GM18511 (cell line): ENCODE data around the gene FXYD5.
"Not testable (repeated sequence)": the region's sequence is repeated elsewhere in the genome, so short reads cannot be mapped to it uniquely, and the experiment has no call there.

ENCODE experiments used
- ATAC-seq: cut with Tn5 transposase; IDR thresholded peaks from one replicate; pipeline ENCODE4 v1.9.1; 2021; ENCODE audit warnings: mild to moderate bottlenecking, moderate library complexity; ENCODE audit not compliant: unreplicated experiment

Gene FXYD5

DNA sequence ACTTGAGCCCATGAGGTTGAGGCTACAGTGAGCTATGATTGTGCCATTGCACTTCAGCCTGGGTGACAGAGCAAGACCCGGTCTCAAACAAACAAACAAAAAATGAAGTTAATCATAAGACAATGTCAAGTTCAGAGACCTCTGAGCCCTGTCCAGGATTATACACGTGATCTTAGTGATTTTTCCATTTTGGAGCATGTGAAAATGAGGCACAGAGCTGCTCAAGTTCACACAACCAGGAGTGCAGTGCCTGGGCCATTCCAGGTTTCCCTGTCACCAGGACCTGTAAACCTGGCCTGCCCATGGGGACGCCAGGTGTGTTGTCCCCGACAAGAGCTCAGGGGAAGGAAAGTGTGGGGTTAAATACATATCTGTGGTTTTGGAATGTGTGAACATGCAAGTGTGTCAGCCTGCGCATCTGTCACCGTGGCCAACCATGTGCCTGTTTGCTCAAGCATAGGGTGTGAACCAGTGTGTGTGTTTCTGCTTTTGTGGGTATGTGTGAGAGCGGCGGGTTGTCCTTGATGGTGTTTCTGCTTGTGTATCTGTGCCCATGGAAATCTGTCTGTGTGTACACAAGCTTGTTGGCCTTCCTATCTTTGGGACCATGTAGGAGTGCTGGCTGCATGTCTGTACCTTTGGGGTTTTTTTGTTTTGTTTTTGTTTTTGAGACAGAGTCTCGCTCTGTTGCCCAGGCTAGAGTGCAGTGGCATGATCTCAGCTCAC is 17.4 kb upstream of the FXYD5 start:
- ATAC-seq = no peak

DNA sequence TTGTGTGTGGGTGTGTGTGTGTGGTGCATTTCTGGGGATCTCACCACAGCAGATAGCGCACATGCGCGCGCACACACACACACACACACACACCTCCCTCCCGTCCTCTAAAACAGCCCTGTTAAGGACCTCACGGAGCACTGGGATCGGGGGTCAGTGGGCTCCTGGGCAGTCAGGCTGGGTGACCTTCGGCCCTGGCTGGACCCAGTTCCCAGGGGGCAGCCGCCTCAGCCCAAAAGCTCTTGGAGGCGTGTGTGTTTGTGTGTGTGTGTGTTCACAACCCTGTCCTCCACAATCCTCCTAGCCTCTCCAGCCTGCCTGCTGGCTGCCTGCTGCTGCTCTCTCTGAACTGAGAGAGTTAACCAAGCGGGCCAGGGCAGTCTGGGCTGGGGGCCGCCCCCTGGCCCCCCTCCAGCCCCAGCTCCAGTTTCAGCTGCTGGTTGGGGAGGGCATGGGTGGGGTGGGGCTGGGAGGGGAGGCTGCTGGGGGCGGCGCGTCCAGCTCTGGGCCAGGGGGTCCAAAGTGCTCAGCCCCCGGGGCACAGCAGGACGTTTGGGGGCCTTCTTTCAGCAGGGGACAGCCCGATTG is 16.1 kb upstream of the FXYD5 start, which contains the start of gene FXYD1:
FXYD1 (plus strand) TSS at position 520 of the 588 bp plus-strand sequence. CDS start 1,256 bp downstream, outside the sequence.
- ATAC-seq = no peak

GRCh38 chr19:35140207-35140961 is 14.2 kb upstream of the FXYD5 start:
- ATAC-seq = no peak

DNA sequence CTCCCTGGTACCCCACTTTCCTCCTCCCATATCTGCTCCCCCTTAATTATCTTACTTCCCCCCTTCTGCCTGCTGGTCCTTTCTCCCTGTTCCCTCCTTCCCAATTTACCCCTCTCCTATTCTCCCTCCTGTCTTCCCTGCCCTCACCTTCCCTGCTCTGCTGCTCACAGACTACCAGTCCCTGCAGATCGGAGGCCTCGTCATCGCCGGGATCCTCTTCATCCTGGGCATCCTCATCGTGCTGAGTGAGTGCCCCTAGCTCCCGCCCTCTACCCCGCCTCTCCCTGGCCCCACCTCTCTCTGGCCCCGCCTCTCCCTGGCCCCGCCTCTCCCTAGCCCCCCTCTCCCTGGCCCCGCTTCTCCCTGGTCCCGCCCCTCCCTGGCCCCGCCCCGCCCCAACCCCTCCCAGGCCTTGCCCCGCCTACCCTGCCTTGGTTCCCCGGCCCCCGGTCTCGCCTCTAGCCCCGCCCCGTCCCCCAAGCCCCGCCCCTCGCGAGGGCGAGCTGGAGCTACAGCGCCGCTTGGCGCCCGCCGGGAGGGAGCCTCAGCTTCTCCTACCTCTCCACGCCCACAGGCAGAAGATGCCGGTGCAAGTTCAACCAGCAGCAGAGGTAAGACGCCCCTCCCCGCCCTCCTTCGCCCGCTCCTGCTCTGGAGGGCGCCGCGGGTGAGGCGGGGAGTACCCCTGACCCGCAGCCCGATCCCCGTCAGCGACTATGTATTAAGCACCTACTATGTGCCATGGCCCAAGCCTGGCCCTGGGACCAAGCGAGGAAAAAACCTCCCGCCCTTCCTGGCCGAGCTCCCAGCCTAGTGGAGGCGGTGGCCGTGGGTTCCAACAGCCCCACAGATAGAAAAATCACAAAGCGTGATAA is 13.3 kb upstream of the FXYD5 start:
- ATAC-seq = no peak

GRCh38 chr19:35141837-35142605 is 12.5 kb upstream of the FXYD5 start:
- no peak for ATAC-seq

DNA sequence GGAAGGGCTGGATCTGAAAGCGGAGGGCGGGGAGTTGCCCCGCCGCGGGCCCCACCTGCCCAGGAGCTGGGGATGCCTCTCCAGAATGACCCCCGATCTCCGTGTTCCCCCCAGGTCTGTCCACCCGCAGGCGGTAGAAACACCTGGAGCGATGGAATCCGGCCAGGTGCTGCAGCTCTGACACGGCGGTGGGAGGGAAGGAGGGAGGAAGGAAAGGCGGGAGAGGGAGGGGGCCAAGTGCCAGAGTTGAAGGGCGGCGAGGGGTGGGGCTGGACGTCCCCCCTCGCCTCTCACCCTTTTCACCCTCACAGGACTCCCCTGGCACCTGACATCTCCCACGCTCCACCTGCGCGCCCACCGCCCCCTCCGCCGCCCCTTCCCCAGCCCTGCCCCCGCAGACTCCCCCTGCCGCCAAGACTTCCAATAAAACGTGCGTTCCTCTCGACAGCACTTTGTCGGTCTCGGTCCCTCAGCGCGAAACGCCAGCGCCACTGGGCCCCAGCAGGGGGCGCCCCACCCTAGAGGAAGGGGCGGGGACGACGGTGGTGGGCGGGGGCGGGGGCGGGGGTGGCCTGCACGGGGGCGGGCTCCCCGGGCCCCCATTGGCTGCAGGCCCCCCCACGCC is 11.8 kb upstream of the FXYD5 start:
- no peak for ATAC-seq

GRCh38 chr19:35143231-35143715 is 11.3 kb upstream of the FXYD5 start, which contains the start of gene FXYD7:
Gene FXYD7, plus strand, starts transcription at chr19:35143255. Its CDS starts 79 bp downstream, at chr19:35143334.
- ATAC-seq = no peak

DNA sequence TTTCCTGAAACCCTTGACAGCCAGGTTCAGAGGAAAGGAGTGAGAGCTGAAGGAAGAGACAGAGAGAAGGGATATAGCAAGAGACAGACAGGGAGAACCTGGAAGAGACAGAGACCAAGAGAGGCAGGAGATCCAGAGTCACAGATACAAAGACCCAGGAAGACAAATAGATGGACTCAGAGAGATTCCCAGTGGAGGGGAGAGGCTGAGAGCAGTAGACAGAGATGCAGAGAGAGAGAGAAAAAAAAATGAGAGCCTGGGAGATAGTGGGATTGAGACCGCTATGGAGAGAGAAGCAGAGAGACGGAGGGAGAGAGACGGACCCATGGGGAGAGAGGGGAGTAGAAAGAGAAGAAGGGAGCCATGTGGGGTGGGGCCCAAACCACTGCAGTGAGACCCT is 10.7 kb upstream of the FXYD5 start:
- ATAC-seq = no peak

- no peak for ATAC-seq
These were observed 10.3 kb upstream of the FXYD5 start for GRCh38 chr19:35144259-35144599.

DNA sequence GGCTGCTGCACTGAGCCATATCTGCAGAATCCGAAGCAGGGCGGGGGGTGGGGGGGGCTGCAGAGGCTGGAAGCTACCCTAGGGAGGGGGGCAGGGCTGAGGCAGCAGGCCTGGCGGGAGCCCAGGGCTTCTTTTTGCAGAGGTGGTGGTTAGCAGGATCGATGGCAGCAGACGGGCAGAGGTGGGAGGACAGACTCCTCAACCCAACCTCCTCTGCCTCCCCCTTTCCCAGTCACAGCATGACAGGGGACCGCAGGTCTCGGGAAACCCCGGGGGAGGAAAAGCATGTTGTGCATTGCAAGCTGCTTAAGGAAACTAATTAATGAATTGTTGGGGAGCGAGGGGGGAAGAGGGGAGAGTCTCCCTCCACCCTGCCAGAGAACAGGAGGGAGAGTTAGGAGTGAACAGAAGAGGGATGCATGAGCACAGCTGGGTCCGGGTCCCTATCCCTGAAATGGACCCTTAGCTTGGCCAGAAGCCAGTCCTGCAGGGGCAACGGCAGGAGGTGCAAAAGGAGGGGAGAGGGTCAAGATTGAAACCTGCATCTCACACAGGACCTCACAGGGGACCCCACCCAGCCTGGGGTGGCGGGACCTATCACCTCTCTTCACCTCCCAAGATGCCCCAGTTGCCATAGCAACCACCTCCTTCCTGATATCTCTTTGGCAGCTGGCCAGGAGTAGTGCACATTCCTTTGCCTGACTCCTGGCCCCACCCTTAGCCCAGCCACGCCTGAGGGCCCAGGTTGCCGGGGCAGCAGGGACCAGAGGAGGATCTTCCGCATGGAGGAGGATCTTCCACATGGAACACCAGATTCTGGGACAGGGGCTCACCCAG is 9.7 kb upstream of the FXYD5 start:
- no peak for ATAC-seq

- ATAC-seq = no peak
These were observed 7.6 kb upstream of the FXYD5 start for GRCh38 chr19:35146746-35147459.

DNA sequence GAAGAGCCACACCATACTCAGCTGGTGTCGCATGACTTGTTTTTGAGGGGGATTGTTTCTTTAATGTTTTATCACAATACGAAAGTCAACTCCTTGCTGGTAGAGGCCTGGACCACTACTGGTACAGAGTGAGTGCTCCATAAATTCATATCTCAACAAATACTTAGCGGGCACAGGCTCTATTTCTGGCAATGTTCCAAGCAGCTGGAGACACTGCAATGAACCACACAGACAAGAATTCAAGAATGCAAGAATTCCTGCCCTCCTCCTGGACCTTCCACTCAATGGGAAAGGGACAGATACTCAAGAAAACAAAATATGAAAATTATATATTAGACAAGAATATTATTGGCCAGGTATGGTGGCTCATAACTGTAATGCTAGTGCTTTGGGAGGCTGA is 5.1 kb upstream of the FXYD5 start:
- no peak for ATAC-seq

DNA sequence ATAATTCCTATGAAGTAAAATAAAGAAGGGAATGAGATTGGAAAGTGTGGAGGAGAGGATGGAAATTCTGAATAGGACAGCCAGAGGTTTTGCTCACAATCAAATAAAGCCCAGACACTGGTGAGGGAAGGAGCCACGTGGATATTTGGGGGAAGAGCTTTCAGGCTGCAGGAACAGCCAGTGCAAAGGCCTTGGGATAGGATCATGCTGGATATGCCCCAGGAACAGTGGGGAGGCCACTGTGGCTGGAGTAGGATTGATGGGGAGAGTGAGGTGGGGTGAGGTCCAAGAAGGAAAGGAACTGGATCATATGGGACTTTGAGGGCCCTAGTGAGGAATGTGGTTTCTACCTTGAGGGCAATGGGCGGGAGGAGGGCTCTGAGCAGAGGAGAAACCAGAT is 4.1 kb upstream of the FXYD5 start:
- ATAC-seq = no peak

DNA sequence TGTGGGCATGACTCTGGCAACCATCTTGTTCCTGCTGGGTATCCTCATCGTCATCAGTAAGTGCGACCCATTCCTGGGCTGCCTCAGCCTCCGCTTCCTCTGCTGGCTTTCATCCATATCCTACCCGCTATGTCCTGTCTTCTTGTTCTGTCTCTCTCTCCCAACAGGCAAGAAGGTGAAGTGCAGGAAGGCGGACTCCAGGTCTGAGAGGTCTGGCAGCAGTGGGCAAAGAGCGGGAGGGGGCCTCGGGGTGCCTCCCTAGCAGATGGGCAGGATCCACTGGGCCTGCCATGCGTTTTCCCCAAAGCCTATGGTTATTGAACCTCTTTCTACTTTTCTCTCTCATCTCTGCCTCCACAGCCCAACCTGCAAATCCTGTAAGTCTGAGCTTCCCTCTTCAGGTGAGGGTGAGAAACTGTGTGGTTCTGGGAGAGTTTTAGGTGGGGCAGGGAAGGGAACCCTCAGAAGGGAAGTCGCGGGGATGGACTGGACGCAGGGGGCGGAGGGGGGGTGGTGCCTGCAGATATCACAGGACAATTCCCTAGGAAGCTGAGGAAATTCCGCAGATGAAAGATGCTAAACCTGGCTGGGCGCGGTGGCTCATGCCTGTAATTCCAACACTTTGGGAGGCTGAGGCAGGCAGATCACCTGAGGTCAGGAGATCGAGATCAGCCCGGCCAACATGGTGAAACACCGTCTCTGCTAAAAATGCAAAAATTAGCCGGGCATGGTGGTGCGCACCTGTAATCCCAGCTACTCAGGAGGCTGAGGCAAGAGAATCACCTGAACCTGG is 3.1 kb upstream of the FXYD5 start:
- no peak for ATAC-seq

GRCh38 chr19:35153129-35153522 is 1.4 kb upstream of the FXYD5 start:
- ATAC-seq = not testable (repeated sequence)

- peak; percentile 59 for ATAC-seq
These were observed 622 bp upstream of the FXYD5 start for GRCh38 chr19:35153701-35154524.
